ENCODE results near the gene ARHGAP5.

ARHGAP5 gene

GRCh38 chr14:32150392-32150791 lies 73.3 kb downstream of the ARHGAP5 start:
- no peak for DNase-seq
- H3K27ac Mint-ChIP-seq = no peak overlapping the region
- H3K4me1 Mint-ChIP-seq = no peaks in the 10 kb centered on the region
- CTCF ChIA-PET = no interaction called here
- H3K4me3 Mint-ChIP-seq = no peak overlapping the region
- peaks cover 37% of the 10 kb centered on the region for H3K36me3 Mint-ChIP-seq
- no peaks in the 10 kb centered on the region for H3K27me3 Mint-ChIP-seq
- no peaks in the 10 kb centered on the region for H3K9me3 Mint-ChIP-seq

GRCh38 chr14:32166029-32166428 lies 88.9 kb downstream of the ARHGAP5 start:
- no peak for DNase-seq
- Mint-ChIP-seq H3K27ac (no peak overlapping the region), H3K27me3 (no peaks in the 10 kb centered on the region), H3K4me1 (no peaks in the 10 kb centered on the region), H3K4me3 (no peak overlapping the region), H3K9me3 (no peaks in the 10 kb centered on the region), H3K36me3 (no peaks in the 10 kb centered on the region)
- CTCF ChIA-PET = no interaction called here

GRCh38 chr14:32166924-32167323 lies 89.8 kb downstream of the ARHGAP5 start:
- H3K27me3 Mint-ChIP-seq = no peaks in the 10 kb centered on the region
- CTCF ChIA-PET = no interaction called here
- no peaks in the 10 kb centered on the region for H3K36me3 Mint-ChIP-seq
- no peaks in the 10 kb centered on the region for H3K9me3 Mint-ChIP-seq
- DNase-seq = no peak
- H3K27ac Mint-ChIP-seq = no peak overlapping the region
- no peaks in the 10 kb centered on the region for H3K4me1 Mint-ChIP-seq
- H3K4me3 Mint-ChIP-seq = no peak overlapping the region

GRCh38 chr14:32167907-32168306 lies 90.8 kb downstream of the ARHGAP5 start:
- Mint-ChIP-seq H3K36me3 (no peaks in the 10 kb centered on the region), H3K27ac (no peak overlapping the region), H3K9me3 (no peaks in the 10 kb centered on the region), H3K27me3 (no peaks in the 10 kb centered on the region), H3K4me1 (no peaks in the 10 kb centered on the region), H3K4me3 (no peak overlapping the region)
- CTCF ChIA-PET = no interaction called here
- no peak for DNase-seq

- H3K4me3 Mint-ChIP-seq = no peak overlapping the region
- no peaks in the 10 kb centered on the region for H3K27me3 Mint-ChIP-seq
- DNase-seq = no peak
- no peaks in the 10 kb centered on the region for H3K4me1 Mint-ChIP-seq
- CTCF ChIA-PET = interaction anchor here (0.9 kb wide), 1 partner anchor 12 kb away, joined by 3 read pairs; no protein-coding TSS in a partner anchor
- no peaks in the 10 kb centered on the region for H3K9me3 Mint-ChIP-seq
- H3K27ac Mint-ChIP-seq = no peak overlapping the region
- H3K36me3 Mint-ChIP-seq = no peaks in the 10 kb centered on the region
Observed at GRCh38 chr14:32169191-32169590, 92.1 kb downstream of the ARHGAP5 start.

- CTCF ChIA-PET = no interaction called here
- Mint-ChIP-seq H3K9me3 (no peaks in the 10 kb centered on the region), H3K27me3 (no peaks in the 10 kb centered on the region), H3K36me3 (no peaks in the 10 kb centered on the region), H3K4me1 (no peaks in the 10 kb centered on the region), H3K27ac (no peak overlapping the region), H3K4me3 (no peak overlapping the region)
- no peak for DNase-seq
Observed at GRCh38 chr14:32171469-32171868, 94.4 kb downstream of the ARHGAP5 start.

- CTCF ChIA-PET = interaction anchor here (0.6 to 0.9 kb wide), 2 partner anchors 32 to 376 kb away, joined by 3 read pairs; no protein-coding TSS in a partner anchor
- H3K27ac Mint-ChIP-seq = no peak overlapping the region
- DNase-seq = no peak
- H3K4me3 Mint-ChIP-seq = no peak overlapping the region
- peaks cover 8% of the 10 kb centered on the region for H3K4me1 Mint-ChIP-seq
- H3K36me3 Mint-ChIP-seq = peaks cover 1% of the 10 kb centered on the region
- peaks cover 19% of the 10 kb centered on the region for H3K9me3 Mint-ChIP-seq
- no peaks in the 10 kb centered on the region for H3K27me3 Mint-ChIP-seq
Observed at GRCh38 chr14:32183151-32184058, 106.3 kb downstream of the ARHGAP5 start.

- peaks cover 1% of the 10 kb centered on the region for H3K36me3 Mint-ChIP-seq
- H3K27ac Mint-ChIP-seq = no peak overlapping the region
- H3K4me1 Mint-ChIP-seq = peaks cover 8% of the 10 kb centered on the region
- no peaks in the 10 kb centered on the region for H3K27me3 Mint-ChIP-seq
- CTCF ChIA-PET = no interaction called here
- H3K4me3 Mint-ChIP-seq = no peak overlapping the region
- peaks cover 15% of the 10 kb centered on the region for H3K9me3 Mint-ChIP-seq
- no peak for DNase-seq
Observed at GRCh38 chr14:32185097-32185496, 108.0 kb downstream of the ARHGAP5 start.

GRCh38 chr14:32186248-32186647 lies 109.1 kb downstream of the ARHGAP5 start:
- no peaks in the 10 kb centered on the region for H3K27me3 Mint-ChIP-seq
- H3K36me3 Mint-ChIP-seq = peaks cover 1% of the 10 kb centered on the region
- CTCF ChIA-PET = no interaction called here
- DNase-seq = no peak
- no peak overlapping the region for H3K27ac Mint-ChIP-seq
- peaks cover 8% of the 10 kb centered on the region for H3K4me1 Mint-ChIP-seq
- H3K4me3 Mint-ChIP-seq = no peak overlapping the region
- peaks cover 15% of the 10 kb centered on the region for H3K9me3 Mint-ChIP-seq

- Mint-ChIP-seq H3K27ac (no peak overlapping the region), H3K36me3 (peaks cover 1% of the 10 kb centered on the region), H3K9me3 (peaks cover 8% of the 10 kb centered on the region), H3K4me3 (no peak overlapping the region), H3K27me3 (no peaks in the 10 kb centered on the region), H3K4me1 (peaks cover 8% of the 10 kb centered on the region)
- CTCF ChIA-PET = no interaction called here
- no peak for DNase-seq
Observed at GRCh38 chr14:32189811-32190210, 112.7 kb downstream of the ARHGAP5 start.

GRCh38 chr14:32190673-32191072 lies 113.6 kb downstream of the ARHGAP5 start:
- peaks cover 3% of the 10 kb centered on the region for H3K9me3 Mint-ChIP-seq
- CTCF ChIA-PET = interaction anchor here (0.7 kb wide), 1 partner anchor 31 kb away, joined by 3 read pairs; no protein-coding TSS in a partner anchor
- H3K27ac Mint-ChIP-seq = no peak overlapping the region

GRCh38 chr14:32192712-32193373 lies 115.7 kb downstream of the ARHGAP5 start:
- no peak overlapping the region for H3K27ac Mint-ChIP-seq
- CTCF ChIA-PET = no interaction called here

More at GRCh38 chr14:32190673-32191072, 113.6 kb downstream of the ARHGAP5 start:
- DNase-seq = no peak
- peaks cover 8% of the 10 kb centered on the region for H3K4me1 Mint-ChIP-seq
- no peaks in the 10 kb centered on the region for H3K27me3 Mint-ChIP-seq
- peaks cover 1% of the 10 kb centered on the region for H3K36me3 Mint-ChIP-seq
- H3K4me3 Mint-ChIP-seq = no peak overlapping the region

GRCh38 chr14:32193532-32193931 lies 116.4 kb downstream of the ARHGAP5 start:
- Mint-ChIP-seq H3K4me3 (no peak overlapping the region), H3K27me3 (peaks cover 4% of the 10 kb centered on the region), H3K4me1 (peaks cover 2% of the 10 kb centered on the region), H3K36me3 (no peaks in the 10 kb centered on the region), H3K27ac (no peak overlapping the region), H3K9me3 (no peaks in the 10 kb centered on the region)
- no peak for DNase-seq
- CTCF ChIA-PET = no interaction called here

More at GRCh38 chr14:32192712-32193373, 115.7 kb downstream of the ARHGAP5 start:
- no peaks in the 10 kb centered on the region for H3K9me3 Mint-ChIP-seq
- no peak for DNase-seq
- H3K4me1 Mint-ChIP-seq = no peaks in the 10 kb centered on the region
- peaks cover 4% of the 10 kb centered on the region for H3K27me3 Mint-ChIP-seq
- no peak overlapping the region for H3K4me3 Mint-ChIP-seq
- no peaks in the 10 kb centered on the region for H3K36me3 Mint-ChIP-seq

GRCh38 chr14:32195636-32196035 lies 118.5 kb downstream of the ARHGAP5 start:
- H3K4me3 Mint-ChIP-seq = no peak overlapping the region
- CTCF ChIA-PET = no interaction called here
- H3K9me3 Mint-ChIP-seq = no peaks in the 10 kb centered on the region
- no peak for DNase-seq
- H3K36me3 Mint-ChIP-seq = no peaks in the 10 kb centered on the region
- peaks cover 4% of the 10 kb centered on the region for H3K27me3 Mint-ChIP-seq
- peaks cover 7% of the 10 kb centered on the region for H3K4me1 Mint-ChIP-seq
- no peak overlapping the region for H3K27ac Mint-ChIP-seq

GRCh38 chr14:32197919-32198318 lies 120.8 kb downstream of the ARHGAP5 start:
- H3K9me3 Mint-ChIP-seq = no peaks in the 10 kb centered on the region
- no peak for DNase-seq
- no peak overlapping the region for H3K27ac Mint-ChIP-seq
- H3K4me1 Mint-ChIP-seq = peaks cover 26% of the 10 kb centered on the region
- no peak overlapping the region for H3K4me3 Mint-ChIP-seq
- no peaks in the 10 kb centered on the region for H3K36me3 Mint-ChIP-seq
- peaks cover 4% of the 10 kb centered on the region for H3K27me3 Mint-ChIP-seq
- CTCF ChIA-PET = interaction anchor here (1.4 kb wide), 2 partner anchors 54 to 741 kb away, joined by 3 to 4 read pairs; partner anchors contain the start of gene DTD2

Data from activated naive CD4-positive, alpha-beta T cell treated with anti-CD3 and anti-CD28 coated beads, Interleukin-2, amount 10 ng/mL, durations not matched to agents 7 days and 5 days (primary cell).